Measurements from ENCODE around the gene NGB. TPM values are rescaled to one million over a fixed set of nuclear protein-coding genes. Genes with fewer than 3 reads are reported as not detected.

NGB gene
- total RNA-seq, 2 experiments from 2014 or later, result not detected

DNA sequence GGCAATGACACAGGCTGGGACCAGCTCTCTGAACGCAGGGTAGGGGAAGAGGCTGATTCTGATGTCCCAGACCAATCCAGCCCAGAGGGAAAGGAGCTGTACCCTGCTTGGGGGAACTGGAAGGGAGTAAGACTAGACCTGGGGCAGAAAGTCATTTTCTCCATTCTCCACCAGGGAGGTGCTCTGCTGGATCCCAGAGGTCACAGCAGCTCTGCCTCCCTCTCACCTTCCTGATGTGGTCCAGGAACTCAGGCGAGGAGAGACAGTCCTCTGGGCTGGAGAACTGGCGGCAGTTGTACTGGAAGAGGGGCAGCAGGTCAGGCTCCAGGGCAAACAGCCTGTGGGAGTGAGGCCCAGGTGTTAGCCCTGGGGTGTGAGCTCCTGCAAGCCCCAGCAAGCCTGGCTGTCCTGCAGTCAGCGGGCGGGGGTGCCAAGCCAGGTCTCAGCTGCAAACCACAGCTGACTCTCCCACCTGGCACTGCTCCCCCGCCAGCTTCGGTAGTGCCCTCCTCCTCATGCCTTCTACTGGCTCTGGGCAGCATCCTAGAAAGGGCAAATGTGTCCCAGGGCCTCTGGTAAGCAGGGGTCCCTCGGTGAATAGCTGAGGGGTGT lies 1.9 kb downstream of the NGB start:
- Mint-ChIP-seq H3K4me3 (no peak overlapping the region), H3K36me3 (no peaks in the 10 kb centered on the region), H3K4me1 (no peaks in the 10 kb centered on the region), H3K27ac (no peak overlapping the region), H3K27me3 (peaks cover 45% of the 10 kb centered on the region), H3K9me3 (ENCODE audit: low read depth) (peaks cover 2% of the 10 kb centered on the region)
- DNase-seq, result no peak
- CTCF ChIA-PET, result interaction anchor here (1.0 kb wide), 1 partner anchor 47 kb away, joined by 3 read pairs; no protein-coding TSS in a partner anchor
- no peak for ATAC-seq

- Mint-ChIP-seq H3K4me3 (no peak overlapping the region), H3K27ac (no peak overlapping the region), H3K9me3 (ENCODE audit: low read depth) (peaks cover 2% of the 10 kb centered on the region), H3K36me3 (no peaks in the 10 kb centered on the region), H3K4me1 (no peaks in the 10 kb centered on the region), H3K27me3 (peaks cover 53% of the 10 kb centered on the region)
- DNase-seq (no peak), ATAC-seq (no peak)
- CTCF ChIA-PET, result interaction anchor here (1.0 kb wide), 1 partner anchor 48 kb away, joined by 3 read pairs; no protein-coding TSS in a partner anchor
Measured at GRCh38 chr14:77267937-77268699, 2.9 kb downstream of the NGB start.

GRCh38 chr14:77266336-77266735 lies 4.7 kb downstream of the NGB start:
- DNase-seq (no peak), ATAC-seq (no peak)
- Mint-ChIP-seq H3K4me1 (no peaks in the 10 kb centered on the region), H3K9me3 (ENCODE audit: low read depth) (peaks cover 2% of the 10 kb centered on the region), H3K4me3 (no peak overlapping the region), H3K27me3 (peaks cover 45% of the 10 kb centered on the region), H3K36me3 (no peaks in the 10 kb centered on the region), H3K27ac (no peak overlapping the region)
- CTCF ChIA-PET, result no interaction called here

DNA sequence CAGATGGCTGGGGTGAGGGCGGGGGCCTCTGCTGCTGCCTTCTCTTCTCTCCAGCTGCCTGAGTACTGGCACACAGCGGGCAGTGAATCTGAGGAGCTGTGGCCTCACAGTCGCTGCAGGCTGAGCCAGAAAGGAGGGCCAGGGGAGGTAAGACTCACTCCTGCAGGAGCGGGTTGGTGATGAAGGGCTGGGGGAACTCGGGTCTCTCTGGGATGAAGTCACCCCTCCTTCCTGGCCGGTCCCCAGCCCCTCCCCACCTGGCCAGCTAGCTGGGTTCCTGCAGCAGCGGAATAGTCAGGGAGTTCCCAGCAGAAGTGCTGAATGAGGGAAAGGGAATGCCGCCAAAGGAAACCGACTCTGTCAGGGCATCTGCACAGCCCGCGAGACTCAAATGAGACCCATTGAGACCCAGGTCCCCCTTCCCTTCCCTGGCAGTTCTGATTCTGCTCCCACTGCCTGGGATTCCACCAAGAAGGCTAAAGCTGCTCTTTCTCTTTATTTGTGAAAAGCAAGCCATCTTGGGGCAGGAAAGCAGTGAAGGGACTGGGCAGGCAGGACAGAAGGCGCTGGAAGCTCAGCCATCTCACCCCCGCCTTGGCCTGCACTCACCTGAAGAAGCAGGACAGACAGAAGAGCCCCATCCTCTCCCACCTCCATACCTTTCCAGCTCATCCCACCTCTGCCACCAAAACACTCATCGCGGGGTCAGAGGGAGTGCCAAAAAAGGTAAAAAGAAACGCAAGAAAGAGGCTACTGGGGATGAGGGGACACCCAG lies 5.3 kb downstream of the NGB start:
- no peak for ATAC-seq
- H3K36me3 Mint-ChIP-seq, result no peaks in the 10 kb centered on the region
- no peaks in the 10 kb centered on the region for H3K4me1 Mint-ChIP-seq
- DNase-seq, result no peak
- H3K4me3 Mint-ChIP-seq, result no peak overlapping the region
- peaks cover 46% of the 10 kb centered on the region for H3K27me3 Mint-ChIP-seq
- H3K27ac Mint-ChIP-seq, result no peak overlapping the region
- peaks cover 2% of the 10 kb centered on the region for H3K9me3 Mint-ChIP-seq (ENCODE audit: low read depth)
- CTCF ChIA-PET, result no interaction called here

DNA sequence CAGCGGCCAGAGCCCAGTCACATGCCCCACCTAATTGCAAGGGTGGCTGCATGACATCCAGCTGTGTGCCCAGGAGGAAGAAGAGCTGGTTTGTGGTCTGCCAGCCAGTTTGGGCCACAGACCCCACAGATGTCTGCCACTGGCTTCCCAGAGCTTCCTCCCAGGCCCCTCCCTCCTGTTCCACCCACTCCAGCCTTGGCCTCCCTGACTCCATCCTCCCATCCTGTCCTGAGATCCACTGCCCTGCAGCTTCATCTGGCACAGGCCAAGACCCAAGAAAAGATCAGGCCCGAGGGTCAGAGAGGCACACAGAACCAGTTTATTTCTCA lies 5.9 kb downstream of the NGB start:
- no peak for ATAC-seq
- DNase-seq, result no peak
- Mint-ChIP-seq H3K27ac (no peak overlapping the region), H3K36me3 (no peaks in the 10 kb centered on the region), H3K4me3 (no peak overlapping the region), H3K9me3 (ENCODE audit: low read depth) (peaks cover 2% of the 10 kb centered on the region), H3K27me3 (peaks cover 44% of the 10 kb centered on the region), H3K4me1 (no peaks in the 10 kb centered on the region)
- CTCF ChIA-PET, result no interaction called here

DNA sequence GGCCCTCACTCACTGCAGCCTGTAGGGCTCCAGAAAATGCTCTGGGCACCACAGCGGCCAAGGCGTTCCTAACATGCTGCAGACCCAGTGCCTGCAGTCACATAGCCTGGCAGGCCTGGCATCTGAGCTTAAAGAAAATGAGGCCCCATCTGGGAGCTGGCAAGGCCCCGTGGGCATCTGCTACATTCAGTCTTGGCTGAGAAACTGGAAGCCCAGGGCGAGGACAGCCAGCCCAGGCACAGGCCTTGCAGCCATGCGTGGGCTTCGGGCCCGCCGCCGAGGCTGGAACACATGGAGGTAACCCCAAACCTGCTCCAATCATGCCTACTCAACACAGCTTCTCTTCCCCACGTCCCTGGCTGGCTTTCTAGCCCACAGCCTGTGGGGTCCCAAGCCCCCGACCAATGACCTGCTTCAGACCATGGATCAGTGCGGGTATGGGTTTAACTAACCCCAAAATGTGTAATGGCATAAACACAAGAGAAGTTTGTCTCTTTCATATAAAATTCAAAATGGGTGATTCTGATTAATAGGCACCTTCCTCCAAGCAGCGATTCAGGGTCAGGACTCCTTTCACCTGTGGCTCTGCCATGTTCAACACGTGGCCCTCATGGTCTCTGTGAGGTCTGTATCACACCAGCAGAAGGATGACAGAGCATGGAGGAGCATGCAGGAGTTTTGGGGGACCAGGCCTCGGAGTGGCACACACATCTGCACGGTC lies 6.4 kb downstream of the NGB start:
- Mint-ChIP-seq H3K27ac (no peak overlapping the region), H3K9me3 (ENCODE audit: low read depth) (peaks cover 2% of the 10 kb centered on the region), H3K4me3 (no peak overlapping the region), H3K4me1 (no peaks in the 10 kb centered on the region), H3K36me3 (no peaks in the 10 kb centered on the region), H3K27me3 (peaks cover 39% of the 10 kb centered on the region)
- ATAC-seq (no peak), DNase-seq (no peak)
- CTCF ChIA-PET, result no interaction called here

DNA sequence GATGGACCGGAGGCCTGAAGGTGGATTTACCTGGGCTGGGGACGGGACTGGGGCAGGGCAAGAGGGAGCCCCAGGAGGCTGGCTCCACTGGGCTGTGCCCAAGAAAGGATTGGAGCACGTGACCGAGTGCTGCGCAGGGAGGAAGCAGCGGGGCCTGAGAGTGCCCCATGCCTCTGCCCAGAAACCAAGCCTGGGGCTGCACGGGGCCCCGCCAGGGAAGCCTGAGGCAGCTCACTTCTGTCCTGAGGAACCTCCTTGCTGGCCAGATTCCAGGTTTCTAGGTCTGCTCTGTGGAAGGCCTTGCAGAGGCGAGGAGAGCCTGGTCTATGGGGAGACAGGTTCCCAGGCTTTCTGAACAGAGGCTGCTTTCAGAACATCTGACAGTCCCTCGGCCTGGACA lies 10.4 kb downstream of the NGB start:
- Mint-ChIP-seq H3K4me3 (no peak overlapping the region), H3K27me3 (peaks cover 20% of the 10 kb centered on the region), H3K9me3 (ENCODE audit: low read depth) (no peaks in the 10 kb centered on the region), H3K27ac (no peak overlapping the region), H3K36me3 (no peaks in the 10 kb centered on the region), H3K4me1 (no peaks in the 10 kb centered on the region)
- CTCF ChIA-PET, result no interaction called here
- DNase-seq, result no peak
- no peak for ATAC-seq

GRCh38 chr14:77260199-77260598 lies 10.8 kb downstream of the NGB start:
- Mint-ChIP-seq H3K4me1 (no peaks in the 10 kb centered on the region), H3K36me3 (no peaks in the 10 kb centered on the region), H3K27me3 (peaks cover 20% of the 10 kb centered on the region), H3K4me3 (no peak overlapping the region), H3K9me3 (ENCODE audit: low read depth) (no peaks in the 10 kb centered on the region), H3K27ac (no peak overlapping the region)
- ATAC-seq (no peak), DNase-seq (no peak)
- CTCF ChIA-PET, result no interaction called here

- ATAC-seq, result no peak
- CTCF ChIA-PET, result no interaction called here
Measured at GRCh38 chr14:77259025-77259715, 11.8 kb downstream of the NGB start.

DNA sequence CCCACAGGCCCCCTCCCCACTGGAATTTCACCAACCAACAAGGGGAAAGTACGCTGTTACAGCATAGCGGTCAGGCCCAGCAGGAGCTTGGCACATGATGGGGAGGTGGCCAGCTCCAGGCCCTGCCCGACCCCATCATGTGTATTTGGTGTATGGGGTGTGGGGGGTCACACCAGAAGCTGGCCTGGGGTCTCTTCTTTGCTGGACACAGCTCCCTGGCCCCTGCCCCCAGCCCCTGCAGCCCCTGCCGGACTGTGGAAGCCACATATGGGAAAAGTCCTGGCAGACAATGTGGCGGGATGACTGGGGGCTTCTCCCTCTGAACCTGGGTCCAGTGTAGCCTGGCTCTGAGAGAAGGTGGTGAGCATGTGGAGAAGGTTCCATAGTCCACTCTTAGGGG lies 12.4 kb downstream of the NGB start:
- ATAC-seq, result no peak
- CTCF ChIA-PET, result no interaction called here
- no peaks in the 10 kb centered on the region for H3K4me1 Mint-ChIP-seq

More at GRCh38 chr14:77259025-77259715, 11.8 kb downstream of the NGB start:
- no peaks in the 10 kb centered on the region for H3K36me3 Mint-ChIP-seq
- H3K27me3 Mint-ChIP-seq, result peaks cover 21% of the 10 kb centered on the region
- H3K4me1 Mint-ChIP-seq, result no peaks in the 10 kb centered on the region
- DNase-seq, result no peak
- H3K27ac Mint-ChIP-seq, result no peak overlapping the region
- H3K9me3 Mint-ChIP-seq (ENCODE audit: low read depth), result no peaks in the 10 kb centered on the region
- H3K4me3 Mint-ChIP-seq, result no peak overlapping the region

GRCh38 chr14:77257700-77258099 lies 13.3 kb downstream of the NGB start:
- Mint-ChIP-seq H3K27ac (no peak overlapping the region), H3K9me3 (ENCODE audit: low read depth) (no peaks in the 10 kb centered on the region), H3K36me3 (no peaks in the 10 kb centered on the region), H3K4me1 (no peaks in the 10 kb centered on the region), H3K27me3 (peaks cover 14% of the 10 kb centered on the region), H3K4me3 (no peak overlapping the region)
- CTCF ChIA-PET, result no interaction called here
- no peak for DNase-seq
- ATAC-seq, result no peak

More for the DNA sequence above, 12.4 kb downstream of the NGB start:
- DNase-seq, result no peak
- H3K27ac Mint-ChIP-seq, result no peak overlapping the region
- H3K36me3 Mint-ChIP-seq, result no peaks in the 10 kb centered on the region
- no peak overlapping the region for H3K4me3 Mint-ChIP-seq
- H3K27me3 Mint-ChIP-seq, result peaks cover 22% of the 10 kb centered on the region
- no peaks in the 10 kb centered on the region for H3K9me3 Mint-ChIP-seq (ENCODE audit: low read depth)

DNA sequence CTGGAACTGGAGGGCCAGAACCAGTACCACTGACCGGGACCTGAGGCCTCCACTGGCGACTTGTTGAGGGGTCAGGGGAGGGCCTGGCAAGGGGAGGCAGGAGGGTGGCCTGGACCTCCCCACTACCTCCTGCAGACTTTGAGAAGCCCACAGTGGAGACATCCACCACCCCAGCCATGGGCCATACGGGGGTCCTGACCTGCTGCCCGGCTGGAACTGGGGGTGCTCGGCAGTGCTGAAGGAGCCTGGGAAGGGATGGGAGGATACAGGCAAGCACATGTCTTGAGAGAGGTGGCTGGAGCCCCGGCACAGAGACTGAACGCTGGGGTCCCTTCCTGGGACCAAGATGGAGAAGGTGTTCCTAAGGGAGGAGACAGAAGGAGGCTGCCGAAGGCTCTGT lies 14.3 kb downstream of the NGB start:
- no peak overlapping the region for H3K4me3 Mint-ChIP-seq
- no peaks in the 10 kb centered on the region for H3K9me3 Mint-ChIP-seq (ENCODE audit: low read depth)
- H3K27me3 Mint-ChIP-seq, result peaks cover 9% of the 10 kb centered on the region
- CTCF ChIA-PET, result no interaction called here
- H3K27ac Mint-ChIP-seq, result no peak overlapping the region
- ATAC-seq, result no peak
- no peak for DNase-seq
- no peaks in the 10 kb centered on the region for H3K4me1 Mint-ChIP-seq
- no peaks in the 10 kb centered on the region for H3K36me3 Mint-ChIP-seq
